Upper lobe of right lung (tissue), 1 donor: ENCODE measurements around the gene NEK1. TPM values are rescaled to one million over a fixed set of nuclear protein-coding genes. Genes with fewer than 3 reads are reported as not detected.
A peak's percentile ranks its signal among the peaks of the same experiment; 100 is the strongest.

ENCODE experiments used
- ATAC-seq: fragments of 200-7000 bp; cut with Tn5 transposase; one replicate; pipeline ENCODE4 v1.9.1; 2020; ENCODE audit warnings: mild to moderate bottlenecking, moderate library complexity
- DNase-seq: peaks from one replicate; pipeline ENCODE4 v3.0.0-alpha.2; 2020
- H3K27ac ChIP-seq: fragments of 200-600 bp; one replicate; pipeline ENCODE4 v1.8.0; 2022
- H3K27me3 ChIP-seq: fragments of 200-600 bp; one replicate; pipeline ENCODE4 v1.8.0; 2022; ENCODE audit warnings: mild to moderate bottlenecking
- H3K36me3 ChIP-seq: fragments of 200-600 bp; one replicate; pipeline ENCODE4 v1.8.0; 2022
- H3K4me1 ChIP-seq: fragments of 200-600 bp; one replicate; pipeline ENCODE4 v1.8.0; 2022
- H3K4me3 ChIP-seq: fragments of 200-600 bp; one replicate; pipeline ENCODE4 v1.8.0; 2022; ENCODE audit warnings: mild to moderate bottlenecking
- H3K9me3 ChIP-seq: fragments of 200-600 bp; one replicate; pipeline ENCODE4 v1.8.0; 2022
- intact Hi-C: fragments of 100-400 bp; cut with DNase I; formaldehyde crosslinking; loops from one replicate; pipeline ENCODE4 v1.11.0; 2022
- total RNA-seq: library from RNA; stranded (reverse); fragmentation: NEBNext Ultra II Directional; extraction: Animal tissue kit (Norgen Biotek cat#: 25700); gene quantifications from one replicate; pipeline ENCODE4 v1.2.1, GENCODE V29; 2021
- TF ChIP-seq, protein P1 (sequence below): fragments of 200-600 bp; IDR thresholded peaks from one replicate; pipeline ENCODE4 v1.8.0; 2022; ENCODE audit warnings: antibody characterized with exemption
- donor health status: DM: no; HTN: yes; CAD: no; lungs with severe emphysema.

Gene NEK1
- total RNA-seq, 1 donor from 2014 or later, result 13.5 TPM

DNA sequence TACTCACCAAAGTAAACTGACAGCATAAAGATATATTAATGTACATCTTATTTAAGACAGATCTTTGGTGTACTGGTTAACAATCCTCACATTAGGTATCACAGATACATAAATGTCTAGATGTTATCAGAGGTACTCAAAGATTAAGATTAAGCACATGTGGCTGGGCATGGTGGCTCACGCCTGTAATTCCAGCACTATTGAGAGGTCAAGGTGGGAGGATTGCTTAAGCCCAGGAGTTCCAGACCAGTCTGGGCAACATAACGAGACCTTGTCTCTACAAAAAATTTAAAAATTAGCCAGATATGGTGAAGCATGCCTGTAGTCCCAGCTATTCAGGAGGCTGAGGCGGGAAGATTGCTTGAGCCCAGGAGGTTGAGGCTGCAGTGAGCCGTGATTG lies 195.9 kb downstream of the NEK1 start:
- DNase-seq (no peak), ATAC-seq (no peak)
- H3K27ac ChIP-seq, result no peak overlapping the region
- no peaks in the 10 kb centered on the region for H3K4me1 ChIP-seq
- no peak overlapping the region for H3K4me3 ChIP-seq
- intact Hi-C loops, result no loop called here
- no peaks in the 10 kb centered on the region for H3K27me3 ChIP-seq
- H3K36me3 ChIP-seq, result no peaks in the 10 kb centered on the region
- TF ChIP-seq, protein P1, sequence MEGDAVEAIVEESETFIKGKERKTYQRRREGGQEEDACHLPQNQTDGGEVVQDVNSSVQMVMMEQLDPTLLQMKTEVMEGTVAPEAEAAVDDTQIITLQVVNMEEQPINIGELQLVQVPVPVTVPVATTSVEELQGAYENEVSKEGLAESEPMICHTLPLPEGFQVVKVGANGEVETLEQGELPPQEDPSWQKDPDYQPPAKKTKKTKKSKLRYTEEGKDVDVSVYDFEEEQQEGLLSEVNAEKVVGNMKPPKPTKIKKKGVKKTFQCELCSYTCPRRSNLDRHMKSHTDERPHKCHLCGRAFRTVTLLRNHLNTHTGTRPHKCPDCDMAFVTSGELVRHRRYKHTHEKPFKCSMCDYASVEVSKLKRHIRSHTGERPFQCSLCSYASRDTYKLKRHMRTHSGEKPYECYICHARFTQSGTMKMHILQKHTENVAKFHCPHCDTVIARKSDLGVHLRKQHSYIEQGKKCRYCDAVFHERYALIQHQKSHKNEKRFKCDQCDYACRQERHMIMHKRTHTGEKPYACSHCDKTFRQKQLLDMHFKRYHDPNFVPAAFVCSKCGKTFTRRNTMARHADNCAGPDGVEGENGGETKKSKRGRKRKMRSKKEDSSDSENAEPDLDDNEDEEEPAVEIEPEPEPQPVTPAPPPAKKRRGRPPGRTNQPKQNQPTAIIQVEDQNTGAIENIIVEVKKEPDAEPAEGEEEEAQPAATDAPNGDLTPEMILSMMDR, result no peak
- no peaks in the 10 kb centered on the region for H3K9me3 ChIP-seq

DNA sequence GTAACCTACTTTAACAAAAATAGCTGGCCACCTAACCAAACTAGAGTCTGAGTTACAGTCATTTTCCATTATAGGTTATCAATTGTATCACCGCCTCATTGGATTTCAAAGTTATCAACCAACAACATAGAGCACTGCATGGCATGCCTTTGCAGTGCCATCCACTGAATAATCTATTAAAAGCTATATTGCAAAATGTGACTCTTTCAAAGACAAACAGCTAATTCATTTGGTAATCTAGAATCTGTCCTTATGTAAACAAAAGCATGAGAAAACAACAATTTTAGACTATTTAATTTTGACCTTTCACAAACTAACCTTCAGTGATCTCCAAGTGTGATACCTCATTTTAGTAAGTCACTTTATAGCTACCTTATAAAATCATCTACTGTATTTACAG lies 197.5 kb downstream of the NEK1 start:
- H3K27ac ChIP-seq, result no peak overlapping the region
- intact Hi-C loops, result no loop called here
- ATAC-seq (no peak), DNase-seq (no peak)
- TF ChIP-seq, protein P1, result no peak
- H3K4me1 ChIP-seq, result peaks cover 4% of the 10 kb centered on the region
- no peaks in the 10 kb centered on the region for H3K9me3 ChIP-seq
- H3K4me3 ChIP-seq, result no peak overlapping the region
- H3K36me3 ChIP-seq, result no peaks in the 10 kb centered on the region
- H3K27me3 ChIP-seq, result no peaks in the 10 kb centered on the region

DNA sequence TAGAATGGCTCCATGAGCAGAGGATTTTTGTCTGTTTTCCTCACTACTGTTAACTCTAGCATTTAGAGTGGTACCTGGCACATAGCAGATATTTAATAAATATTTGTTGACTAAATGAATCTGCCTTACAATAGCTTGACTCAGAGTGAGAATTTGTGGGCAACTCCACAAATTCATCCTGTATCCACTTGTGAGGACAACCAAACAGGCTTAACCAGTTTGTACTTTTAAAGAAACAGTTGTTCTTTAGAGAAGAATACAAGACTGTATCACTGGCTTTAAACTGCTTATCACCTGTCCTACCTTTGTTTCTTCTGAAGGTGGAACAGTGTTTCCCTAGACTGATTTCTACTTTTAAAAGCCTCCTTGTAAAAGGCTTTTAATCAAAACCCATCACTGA lies 200.3 kb downstream of the NEK1 start:
- TF ChIP-seq, protein P1, result no peak
- no peak for ATAC-seq
- no peak for DNase-seq
- no peaks in the 10 kb centered on the region for H3K36me3 ChIP-seq
- no peak overlapping the region for H3K4me3 ChIP-seq
- H3K4me1 ChIP-seq, result peaks cover 4% of the 10 kb centered on the region
- no peaks in the 10 kb centered on the region for H3K9me3 ChIP-seq
- intact Hi-C loops, result no loop called here
- no peaks in the 10 kb centered on the region for H3K27me3 ChIP-seq
- no peak overlapping the region for H3K27ac ChIP-seq

- Histone ChIP-seq H3K36me3 (no peaks in the 10 kb centered on the region), H3K9me3 (no peaks in the 10 kb centered on the region), H3K4me1 (peaks cover 4% of the 10 kb centered on the region), H3K4me3 (no peak overlapping the region), H3K27me3 (no peaks in the 10 kb centered on the region), H3K27ac (no peak overlapping the region)
- DNase-seq, result no peak
- intact Hi-C loops, result no loop called here
- peak; percentile 66 for ATAC-seq
- TF ChIP-seq, protein P1, result no peak
Observed at GRCh38 chr4:169410839-169411770, 201.3 kb downstream of the NEK1 start.

- Histone ChIP-seq H3K27me3 (no peaks in the 10 kb centered on the region), H3K9me3 (no peaks in the 10 kb centered on the region), H3K4me3 (no peak overlapping the region), H3K27ac (no peak overlapping the region), H3K36me3 (no peaks in the 10 kb centered on the region), H3K4me1 (peaks cover 4% of the 10 kb centered on the region)
- intact Hi-C loops, result no loop called here
- TF ChIP-seq, protein P1, result no peak
- DNase-seq (no peak), ATAC-seq (no peak)
Observed at GRCh38 chr4:169407217-169407845, 205.1 kb downstream of the NEK1 start.
